Suprapubic skin (tissue), 3 donors: ENCODE measurements around the gene ACBD5.

Experiments
- CTCF ChIP-seq, 2 donors: fragments of 200-600 bp in 1 of 2; fragments of 450-650 bp in 1 of 2; sonication (generic) in 1 of 2; IDR thresholded peaks; one replicate each; pipeline ENCODE4 v1.5.1; 2016 to 2019; ENCODE audit warnings: antibody characterized with exemption in 2 of 2, mild to moderate bottlenecking in 1 of 2, moderate library complexity in 1 of 2
- POLR2A ChIP-seq, 2 donors: fragments of 450-650 bp; IDR thresholded peaks; one replicate each; pipeline ENCODE4 v1.6.1; 2017; ENCODE audit warnings: antibody characterized with exemption in 2 of 2, mild to moderate bottlenecking in 2 of 2, moderate library complexity in 2 of 2

- TF ChIP-seq POLR2A (IDR thresholded peaks at IDR 0.05), result no peak
- TF ChIP-seq CTCF (IDR thresholded peaks at IDR 0.05), result no peak
These were observed 42.5 kb downstream of the ACBD5 start for GRCh38 chr10:27197980-27198620.
